NCI-H748 treated with DMSO at 0.1 percent for 48 hours (cell line): ENCODE results near the gene RNU1-4.
"Not testable (repeated sequence)": the region's sequence is repeated elsewhere in the genome, so short reads cannot be mapped to it uniquely, and the experiment has no call there.

Source experiments
- DNase-seq: peaks from one replicate; lab custom pipeline; 2025; lab: John Stamatoyannopoulos, UW

RNU1-4 gene

GRCh38 chr1:16740047-16740964, at the start of gene RNU1-4:
Gene RNU1-4 (plus strand): TSS chr1:16740516.
- DNase-seq: not testable (repeated sequence)

GRCh38 chr1:16690971-16691682, 49.2 kb upstream of the RNU1-4 start:
- DNase-seq: not testable (repeated sequence)

GRCh38 chr1:16692283-16692682, 48.0 kb upstream of the RNU1-4 start:
- not testable (repeated sequence) for DNase-seq

DNA sequence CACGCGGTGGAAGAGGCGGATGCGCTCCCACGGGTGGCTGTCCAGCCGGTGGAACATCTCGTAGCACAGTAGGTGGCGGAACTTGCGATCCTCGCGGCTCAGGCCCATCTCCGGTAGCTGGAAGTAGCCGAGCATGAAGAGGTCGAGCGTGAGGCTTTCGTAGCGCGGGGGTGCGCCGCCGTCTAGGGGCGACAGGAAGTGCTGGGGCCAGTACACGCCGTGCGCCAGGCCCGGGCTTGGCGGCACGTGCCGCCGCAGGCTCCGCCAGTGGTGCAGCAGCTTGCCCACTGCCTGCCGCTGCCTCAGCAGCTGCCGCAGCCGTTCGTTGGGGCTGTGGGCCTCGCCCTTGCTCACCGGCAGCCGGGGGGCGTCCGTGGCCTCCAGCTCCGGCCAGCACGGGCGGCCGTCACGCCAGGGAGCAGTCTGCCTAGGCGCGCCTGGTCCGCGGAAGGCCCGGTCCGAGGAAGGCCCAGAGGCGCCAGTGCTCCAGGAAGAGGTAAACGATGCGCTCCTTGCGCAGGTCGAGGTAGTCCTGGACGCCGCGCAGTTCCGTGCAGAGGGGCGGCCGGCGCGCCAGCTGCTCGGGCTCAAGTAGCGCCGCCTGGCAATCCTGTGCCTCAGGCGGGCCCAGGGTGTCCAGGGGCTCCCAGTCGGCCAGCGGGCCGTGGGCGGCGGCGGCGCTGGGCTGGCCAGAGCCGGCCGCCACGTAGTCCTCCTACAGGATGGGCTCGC, 47.4 kb upstream of the RNU1-4 start:
- not testable (repeated sequence) for DNase-seq

DNA sequence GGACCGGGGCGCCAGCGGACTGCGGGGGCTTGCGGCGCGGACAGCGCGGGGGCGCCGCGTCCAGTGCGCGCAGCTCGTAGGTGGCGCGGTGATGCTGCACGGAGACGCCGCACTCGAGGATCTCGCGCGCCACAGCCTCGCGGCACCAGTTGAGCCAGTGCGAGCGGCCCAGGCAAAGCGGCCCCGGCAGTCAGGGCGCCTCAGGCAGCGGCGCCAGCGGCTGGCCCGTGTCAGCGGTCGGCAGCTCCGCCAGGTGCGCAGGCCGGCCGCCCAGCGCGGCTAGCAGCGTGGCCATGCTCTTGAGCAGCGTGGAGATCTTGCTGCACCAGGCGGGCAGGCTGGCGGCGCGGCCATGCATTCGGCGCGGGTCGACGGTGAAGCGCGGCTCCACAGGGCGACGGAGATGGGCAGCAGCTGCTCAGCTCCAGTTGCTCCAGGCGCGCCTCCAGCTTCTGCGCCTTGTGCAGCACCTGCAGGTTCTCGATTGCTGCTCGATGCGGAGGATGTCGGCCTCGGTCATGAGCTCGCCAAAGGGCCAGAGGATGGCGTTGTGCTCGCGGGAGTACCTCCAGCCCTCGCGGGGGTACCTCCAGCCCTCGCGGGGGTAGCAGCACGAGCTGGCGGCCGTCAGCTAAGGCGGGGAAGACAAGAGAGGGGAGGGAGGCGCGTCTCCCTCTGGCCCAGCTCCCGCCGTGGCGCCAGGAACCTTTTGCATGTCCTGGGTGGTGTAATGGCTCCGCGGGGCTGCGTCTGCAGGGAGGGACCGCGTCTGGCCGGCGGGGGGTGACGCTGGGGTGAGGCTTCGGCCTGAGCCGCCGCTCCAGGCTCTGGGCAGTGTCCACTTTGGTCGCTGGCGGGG, 46.6 kb upstream of the RNU1-4 start:
- not testable (repeated sequence) for DNase-seq

GRCh38 chr1:16694308-16694702, 46.0 kb upstream of the RNU1-4 start:
- not testable (repeated sequence) for DNase-seq

- DNase-seq: not testable (repeated sequence)
Measured at GRCh38 chr1:16696507-16697150, 43.7 kb upstream of the RNU1-4 start.

GRCh38 chr1:16697152-16697551, 43.2 kb upstream of the RNU1-4 start:
- not testable (repeated sequence) for DNase-seq

GRCh38 chr1:16699440-16699839, 40.9 kb upstream of the RNU1-4 start:
- DNase-seq: not testable (repeated sequence)

DNA sequence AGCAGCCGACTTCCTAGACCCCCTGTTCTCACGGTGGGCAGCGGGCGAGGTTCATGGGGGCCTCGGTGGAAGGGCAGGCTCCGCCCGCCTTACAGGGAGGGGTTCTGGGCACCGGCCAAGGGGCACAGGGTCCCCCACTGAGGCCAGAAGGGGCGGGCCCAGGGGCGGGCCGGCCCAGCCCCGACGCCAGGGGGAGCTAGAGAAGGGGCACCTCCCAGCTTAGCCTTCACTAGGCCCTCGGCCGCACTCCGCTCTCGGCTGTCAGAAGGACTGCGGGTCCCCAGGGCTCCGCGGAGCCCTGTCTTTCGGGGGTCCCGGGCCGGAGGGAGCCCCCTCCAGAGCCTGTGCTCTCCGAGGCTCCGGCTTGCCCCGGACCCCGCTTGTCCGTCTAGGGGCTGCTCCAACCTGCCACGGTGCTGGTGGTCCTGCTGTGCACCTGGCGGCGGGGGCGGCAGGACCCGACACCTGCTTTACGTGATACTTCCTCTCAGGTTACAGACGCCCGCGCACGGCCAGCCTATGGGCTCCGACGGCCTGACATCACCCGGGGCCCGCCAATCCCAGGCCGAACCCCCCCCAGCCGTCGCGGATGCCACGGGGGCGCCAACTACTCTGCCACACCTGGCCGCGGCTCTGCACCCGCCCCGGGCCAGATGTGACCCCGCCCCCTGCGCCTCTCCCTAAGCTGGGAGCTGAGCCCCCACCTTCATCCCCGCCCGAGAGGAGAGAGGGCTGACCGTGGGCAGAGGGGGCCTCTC, 40.0 kb upstream of the RNU1-4 start:
- not testable (repeated sequence) for DNase-seq

- not testable (repeated sequence) for DNase-seq
Measured at GRCh38 chr1:16701189-16701588, 39.1 kb upstream of the RNU1-4 start.

- DNase-seq: not testable (repeated sequence)
Measured at GRCh38 chr1:16702280-16702679, 38.0 kb upstream of the RNU1-4 start.

GRCh38 chr1:16703141-16703540, 37.2 kb upstream of the RNU1-4 start:
- DNase-seq: not testable (repeated sequence)

GRCh38 chr1:16703602-16704001, 36.7 kb upstream of the RNU1-4 start:
- not testable (repeated sequence) for DNase-seq

DNA sequence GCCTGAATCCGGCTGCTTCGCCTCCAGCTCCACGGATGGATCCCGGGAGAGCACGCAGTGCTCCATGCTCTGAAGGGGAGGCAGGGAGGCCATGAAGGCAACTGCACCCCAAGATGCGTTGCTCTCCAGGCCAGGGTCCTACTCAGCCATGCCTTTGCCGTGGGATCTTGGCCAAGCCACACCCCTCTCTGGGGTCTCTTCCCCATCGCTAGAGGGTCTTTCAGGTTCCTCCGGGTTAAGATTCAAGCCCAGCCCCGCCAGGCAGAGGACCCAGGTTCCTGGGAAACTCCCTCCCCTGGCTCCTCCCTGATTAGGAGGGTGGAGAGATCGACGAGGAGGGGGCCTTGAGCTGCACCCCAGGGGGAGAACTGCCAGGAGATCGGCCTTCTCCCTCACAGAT, 36.2 kb upstream of the RNU1-4 start:
- not testable (repeated sequence) for DNase-seq

DNA sequence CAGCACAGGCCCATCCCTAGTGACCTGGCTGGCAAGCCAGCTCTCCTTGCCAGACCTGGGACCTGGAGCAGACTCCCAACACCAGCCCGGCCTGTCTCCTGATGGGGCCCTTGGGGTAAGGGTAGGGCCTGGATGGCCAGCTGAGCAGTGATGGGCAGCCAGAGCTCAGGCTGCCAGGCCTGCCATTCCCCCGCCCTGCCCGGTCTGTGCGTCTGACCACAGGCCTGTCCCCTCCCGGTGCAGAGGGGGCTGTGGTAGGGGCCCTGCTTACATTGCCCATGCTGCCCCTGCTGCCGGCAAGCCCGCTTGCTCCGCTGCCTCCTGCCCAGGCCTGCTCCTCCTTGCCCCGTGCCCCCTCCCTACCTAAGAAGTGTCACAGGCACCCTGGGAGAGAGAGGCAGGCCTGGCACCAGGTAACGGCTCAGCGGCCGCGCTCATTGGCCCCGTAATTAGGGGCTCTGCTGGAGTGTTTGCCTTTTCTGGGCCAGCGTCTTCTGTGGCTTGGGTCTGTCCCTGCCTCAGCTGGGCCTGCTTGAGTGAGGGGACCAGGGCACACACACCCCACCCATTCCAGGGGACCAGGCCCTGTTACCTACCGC, 35.7 kb upstream of the RNU1-4 start:
- DNase-seq: not testable (repeated sequence)

GRCh38 chr1:16706302-16706701, 34.0 kb upstream of the RNU1-4 start:
- DNase-seq: not testable (repeated sequence)

- DNase-seq: not testable (repeated sequence)
Measured at GRCh38 chr1:16707130-16708093, 32.9 kb upstream of the RNU1-4 start.
